ENCODE measurements around the gene DIP2C. TPM values are rescaled to one million over a fixed set of nuclear protein-coding genes. Genes with fewer than 3 reads are reported as not detected.

Gene DIP2C
- total RNA-seq, 1 donor from 2014 or later: 11.4 TPM

- TF ChIP-seq CTCF (conservative IDR thresholded peaks at IDR 0.05; ENCODE audit: low read depth, low read length): no peak
- DNase-seq (ENCODE audit: low read depth): peak; percentile 72
These were observed 108.7 kb downstream of the DIP2C start for GRCh38 chr10:580778-581177.

GRCh38 chr10:576130-576465 lies 113.4 kb downstream of the DIP2C start:
- DNase-seq (ENCODE audit: low read depth): peak; percentile 63
- no peak overlapping the region for H3K4me3 ChIP-seq (ENCODE audit: low read depth, low read length)
- TF ChIP-seq CTCF (conservative IDR thresholded peaks at IDR 0.05; ENCODE audit: low read depth, low read length): no peak

More at GRCh38 chr10:580778-581177, 108.7 kb downstream of the DIP2C start:
- H3K4me3 ChIP-seq (ENCODE audit: low read depth, low read length): no peak overlapping the region

GRCh38 chr10:575402-576129 lies 113.9 kb downstream of the DIP2C start:
- no peak overlapping the region for H3K4me3 ChIP-seq (ENCODE audit: low read depth, low read length)
- no peak for DNase-seq (ENCODE audit: low read depth)
- TF ChIP-seq CTCF (conservative IDR thresholded peaks at IDR 0.05; ENCODE audit: low read depth, low read length): no peak

GRCh38 chr10:572696-573095 lies 116.8 kb downstream of the DIP2C start:
- H3K4me3 ChIP-seq (ENCODE audit: low read depth, low read length): no peak overlapping the region
- TF ChIP-seq CTCF (conservative IDR thresholded peaks at IDR 0.05; ENCODE audit: low read depth, low read length): no peak
- DNase-seq (ENCODE audit: low read depth): no peak

GRCh38 chr10:571688-572451 lies 117.6 kb downstream of the DIP2C start:
- no peak for DNase-seq (ENCODE audit: low read depth)
- no peak for TF ChIP-seq CTCF (conservative IDR thresholded peaks at IDR 0.05; ENCODE audit: low read depth, low read length)
- no peak overlapping the region for H3K4me3 ChIP-seq (ENCODE audit: low read depth, low read length)

GRCh38 chr10:571166-571565 lies 118.3 kb downstream of the DIP2C start:
- no peak for TF ChIP-seq CTCF (conservative IDR thresholded peaks at IDR 0.05; ENCODE audit: low read depth, low read length)
- DNase-seq (ENCODE audit: low read depth): no peak
- H3K4me3 ChIP-seq (ENCODE audit: low read depth, low read length): no peak overlapping the region
